ENCODE measurements around the gene MGAT4A. TPM values are rescaled to one million over a fixed set of nuclear protein-coding genes. Genes with fewer than 3 reads are reported as not detected.

MGAT4A gene
- total and polyA plus RNA-seq, 2 of the 13 experiments (the other 11 are each of a cell fraction or from before 2014, with no cell fraction given): 47.2 to 90.9 TPM

DNA sequence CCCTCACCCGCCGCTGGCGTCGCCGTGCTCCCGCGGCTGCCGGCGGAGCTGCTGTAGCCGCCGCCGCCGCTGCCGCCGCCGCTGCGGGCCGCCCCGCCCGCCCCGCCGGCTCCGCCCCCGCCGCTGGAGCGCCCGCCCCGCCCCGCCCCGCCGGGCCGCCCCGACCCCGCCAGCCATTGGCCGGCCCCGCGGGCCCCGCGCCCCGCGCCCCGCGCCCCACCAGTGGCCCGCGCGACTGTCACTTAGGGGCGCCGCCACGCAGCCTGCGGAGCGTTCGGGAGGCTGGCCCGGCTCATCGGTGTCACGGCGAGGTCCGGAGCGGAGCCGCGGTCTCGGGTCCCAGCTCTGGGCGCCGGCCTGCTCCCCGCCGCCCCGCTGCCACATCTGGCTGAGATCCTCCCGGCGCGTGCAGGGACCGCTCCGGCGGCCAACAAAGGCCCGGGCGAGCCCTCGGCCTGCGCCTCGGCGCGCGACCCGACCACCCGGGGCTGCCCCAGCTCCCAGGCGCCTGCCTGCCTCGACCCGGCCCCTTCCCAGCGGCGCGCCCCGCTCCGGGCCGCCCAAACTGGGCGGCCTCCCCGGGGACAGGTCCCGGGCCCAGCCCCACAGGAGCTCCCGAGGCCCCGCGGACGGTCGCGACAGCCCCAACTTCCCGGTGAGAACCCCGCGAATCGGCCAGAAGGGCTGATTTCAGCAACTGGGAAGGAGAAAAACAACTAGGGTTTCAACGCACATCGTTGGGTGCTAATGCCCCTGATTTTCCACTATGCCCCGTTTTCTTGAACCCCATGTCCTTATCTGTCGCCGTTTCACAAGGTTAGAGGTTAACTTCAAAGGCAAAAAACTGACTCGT is at the start of gene MGAT4A (continued):
- TF ChIP-seq, protein P1, sequence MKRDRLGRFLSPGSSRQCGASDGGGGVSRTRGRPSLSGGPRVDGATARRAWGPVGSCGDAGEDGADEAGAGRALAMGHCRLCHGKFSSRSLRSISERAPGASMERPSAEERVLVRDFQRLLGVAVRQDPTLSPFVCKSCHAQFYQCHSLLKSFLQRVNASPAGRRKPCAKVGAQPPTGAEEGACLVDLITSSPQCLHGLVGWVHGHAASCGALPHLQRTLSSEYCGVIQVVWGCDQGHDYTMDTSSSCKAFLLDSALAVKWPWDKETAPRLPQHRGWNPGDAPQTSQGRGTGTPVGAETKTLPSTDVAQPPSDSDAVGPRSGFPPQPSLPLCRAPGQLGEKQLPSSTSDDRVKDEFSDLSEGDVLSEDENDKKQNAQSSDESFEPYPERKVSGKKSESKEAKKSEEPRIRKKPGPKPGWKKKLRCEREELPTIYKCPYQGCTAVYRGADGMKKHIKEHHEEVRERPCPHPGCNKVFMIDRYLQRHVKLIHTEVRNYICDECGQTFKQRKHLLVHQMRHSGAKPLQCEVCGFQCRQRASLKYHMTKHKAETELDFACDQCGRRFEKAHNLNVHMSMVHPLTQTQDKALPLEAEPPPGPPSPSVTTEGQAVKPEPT (CRISPR knock-in tag; IDR thresholded peaks at IDR 0.05; ENCODE audit: low read depth): peak; percentile 79; the same call in 1 of the 2 replicates
- TF ChIP-seq ZNF430 (CRISPR knock-in tag; IDR thresholded peaks at IDR 0.05): 0 out of 2 replicates have a peak, but pooled peaks have one; percentile 33
- TF ChIP-seq, protein P2, sequence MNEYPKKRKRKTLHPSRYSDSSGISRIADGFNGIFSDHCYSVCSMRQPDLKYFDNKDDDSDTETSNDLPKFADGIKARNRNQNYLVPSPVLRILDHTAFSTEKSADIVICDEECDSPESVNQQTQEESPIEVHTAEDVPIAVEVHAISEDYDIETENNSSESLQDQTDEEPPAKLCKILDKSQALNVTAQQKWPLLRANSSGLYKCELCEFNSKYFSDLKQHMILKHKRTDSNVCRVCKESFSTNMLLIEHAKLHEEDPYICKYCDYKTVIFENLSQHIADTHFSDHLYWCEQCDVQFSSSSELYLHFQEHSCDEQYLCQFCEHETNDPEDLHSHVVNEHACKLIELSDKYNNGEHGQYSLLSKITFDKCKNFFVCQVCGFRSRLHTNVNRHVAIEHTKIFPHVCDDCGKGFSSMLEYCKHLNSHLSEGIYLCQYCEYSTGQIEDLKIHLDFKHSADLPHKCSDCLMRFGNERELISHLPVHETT (CRISPR knock-in tag; conservative IDR thresholded peaks at IDR 0.05): peak; percentile 67; the same call in 1 of the 2 replicates
- TF ChIP-seq, protein P3, sequence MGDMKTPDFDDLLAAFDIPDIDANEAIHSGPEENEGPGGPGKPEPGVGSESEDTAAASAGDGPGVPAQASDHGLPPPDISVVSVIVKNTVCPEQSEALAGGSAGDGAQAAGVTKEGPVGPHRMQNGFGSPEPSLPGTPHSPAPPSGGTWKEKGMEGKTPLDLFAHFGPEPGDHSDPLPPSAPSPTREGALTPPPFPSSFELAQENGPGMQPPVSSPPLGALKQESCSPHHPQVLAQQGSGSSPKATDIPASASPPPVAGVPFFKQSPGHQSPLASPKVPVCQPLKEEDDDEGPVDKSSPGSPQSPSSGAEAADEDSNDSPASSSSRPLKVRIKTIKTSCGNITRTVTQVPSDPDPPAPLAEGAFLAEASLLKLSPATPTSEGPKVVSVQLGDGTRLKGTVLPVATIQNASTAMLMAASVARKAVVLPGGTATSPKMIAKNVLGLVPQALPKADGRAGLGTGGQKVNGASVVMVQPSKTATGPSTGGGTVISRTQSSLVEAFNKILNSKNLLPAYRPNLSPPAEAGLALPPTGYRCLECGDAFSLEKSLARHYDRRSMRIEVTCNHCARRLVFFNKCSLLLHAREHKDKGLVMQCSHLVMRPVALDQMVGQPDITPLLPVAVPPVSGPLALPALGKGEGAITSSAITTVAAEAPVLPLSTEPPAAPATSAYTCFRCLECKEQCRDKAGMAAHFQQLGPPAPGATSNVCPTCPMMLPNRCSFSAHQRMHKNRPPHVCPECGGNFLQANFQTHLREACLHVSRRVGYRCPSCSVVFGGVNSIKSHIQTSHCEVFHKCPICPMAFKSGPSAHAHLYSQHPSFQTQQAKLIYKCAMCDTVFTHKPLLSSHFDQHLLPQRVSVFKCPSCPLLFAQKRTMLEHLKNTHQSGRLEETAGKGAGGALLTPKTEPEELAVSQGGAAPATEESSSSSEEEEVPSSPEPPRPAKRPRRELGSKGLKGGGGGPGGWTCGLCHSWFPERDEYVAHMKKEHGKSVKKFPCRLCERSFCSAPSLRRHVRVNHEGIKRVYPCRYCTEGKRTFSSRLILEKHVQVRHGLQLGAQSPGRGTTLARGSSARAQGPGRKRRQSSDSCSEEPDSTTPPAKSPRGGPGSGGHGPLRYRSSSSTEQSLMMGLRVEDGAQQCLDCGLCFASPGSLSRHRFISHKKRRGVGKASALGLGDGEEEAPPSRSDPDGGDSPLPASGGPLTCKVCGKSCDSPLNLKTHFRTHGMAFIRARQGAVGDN (CRISPR knock-in tag; IDR thresholded peaks at IDR 0.05): peak; percentile 73
- peak; percentile 67; the same call in 1 of the 2 replicates for TF ChIP-seq ZNF441 (CRISPR knock-in tag; IDR thresholded peaks at IDR 0.05; ENCODE audit: borderline replicate concordance)
- TF ChIP-seq POLR2A (IDR thresholded peaks at IDR 0.05; ENCODE audit: insufficient read depth in 1 of 2, low read depth in 2 of 2, low read length in 2 of 2): peak; percentile 79 to 96
- TF ChIP-seq ZNF263 (CRISPR knock-in tag; IDR thresholded peaks at IDR 0.05): peak; percentile 58; the same call in 1 of the 2 replicates
- peak; percentile 51; the same call in 1 of the 2 replicates for TF ChIP-seq SPEN (CRISPR knock-in tag; IDR thresholded peaks at IDR 0.05; ENCODE audit: low read depth)
- TF ChIP-seq ZNF891 (CRISPR knock-in tag; IDR thresholded peaks at IDR 0.05): peak; percentile 60; the same call in 1 of the 2 replicates
- TF ChIP-seq PHF8 (CRISPR knock-in tag; IDR thresholded peaks at IDR 0.05): peak; percentile 66
- TF ChIP-seq TCF7 (IDR thresholded peaks at IDR 0.05; ENCODE audit: low read depth): no peak
- no peak for TF ChIP-seq HMGA1 (CRISPR knock-in tag; conservative IDR thresholded peaks at IDR 0.05)
- TF ChIP-seq DNMT3B (CRISPR knock-in tag; conservative IDR thresholded peaks at IDR 0.05): no peak
- TF ChIP-seq, protein P4, sequence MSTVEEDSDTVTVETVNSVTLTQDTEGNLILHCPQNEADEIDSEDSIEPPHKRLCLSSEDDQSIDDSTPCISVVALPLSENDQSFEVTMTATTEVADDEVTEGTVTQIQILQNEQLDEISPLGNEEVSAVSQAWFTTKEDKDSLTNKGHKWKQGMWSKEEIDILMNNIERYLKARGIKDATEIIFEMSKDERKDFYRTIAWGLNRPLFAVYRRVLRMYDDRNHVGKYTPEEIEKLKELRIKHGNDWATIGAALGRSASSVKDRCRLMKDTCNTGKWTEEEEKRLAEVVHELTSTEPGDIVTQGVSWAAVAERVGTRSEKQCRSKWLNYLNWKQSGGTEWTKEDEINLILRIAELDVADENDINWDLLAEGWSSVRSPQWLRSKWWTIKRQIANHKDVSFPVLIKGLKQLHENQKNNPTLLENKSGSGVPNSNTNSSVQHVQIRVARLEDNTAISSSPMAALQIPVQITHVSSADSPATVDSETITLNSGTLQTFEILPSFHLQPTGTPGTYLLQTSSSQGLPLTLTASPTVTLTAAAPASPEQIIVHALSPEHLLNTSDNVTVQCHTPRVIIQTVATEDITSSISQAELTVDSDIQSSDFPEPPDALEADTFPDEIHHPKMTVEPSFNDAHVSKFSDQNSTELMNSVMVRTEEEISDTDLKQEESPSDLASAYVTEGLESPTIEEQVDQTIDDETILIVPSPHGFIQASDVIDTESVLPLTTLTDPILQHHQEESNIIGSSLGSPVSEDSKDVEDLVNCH (CRISPR knock-in tag; IDR thresholded peaks at IDR 0.05): no peak
- TF ChIP-seq PTBP1 (IDR thresholded peaks at IDR 0.05; ENCODE audit: low read depth, low read length, poor library complexity, severe bottlenecking): no peak
- TF ChIP-seq ZNF672 (CRISPR knock-in tag; IDR thresholded peaks at IDR 0.05): peak; percentile 21; the same call in 1 of the 2 replicates
- peak; percentile 75; the same call in 1 of the 2 replicates for TF ChIP-seq ZNF329 (CRISPR knock-in tag; IDR thresholded peaks at IDR 0.05; ENCODE audit: low read depth)
- TF ChIP-seq, protein P5, sequence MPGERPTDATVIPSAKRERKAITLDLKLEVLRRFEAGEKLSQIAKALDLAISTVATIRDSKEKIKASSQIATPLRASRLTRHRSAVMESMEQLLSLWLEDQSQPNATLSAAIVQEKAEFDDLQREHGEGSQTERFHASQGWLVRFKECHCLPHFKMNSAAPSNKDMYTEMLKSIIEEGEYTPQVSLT (CRISPR knock-in tag; IDR thresholded peaks at IDR 0.05; ENCODE audit: borderline replicate concordance, low read depth): no peak
- peak; percentile 85; the same call in 1 of the 2 replicates for TF ChIP-seq ZNF232 (CRISPR knock-in tag; IDR thresholded peaks at IDR 0.05; ENCODE audit: borderline replicate concordance)
